Prostate gland (tissue), 2 donors: ENCODE data around the gene ASPHD1. TPM values are rescaled to one million over a fixed set of nuclear protein-coding genes. Genes with fewer than 3 reads are reported as not detected.

ENCODE experiments used
- DNase-seq: peaks from one replicate; pipeline ENCODE4 v3.0.0-alpha.2; 2019; ENCODE audit warnings: low spot score
- H3K27ac ChIP-seq, 2 donors: fragments of 200-600 bp; sonication (generic); 2 replicates each; pipeline ENCODE4 v1.5.1; 2017 to 2019
- H3K27me3 ChIP-seq: fragments of 200-600 bp; sonication (generic); replicated peaks from 2 replicates; pipeline ENCODE4 v1.5.1; 2019; ENCODE audit not compliant: insufficient read depth
- H3K36me3 ChIP-seq, 2 donors: fragments of 200-600 bp; sonication (generic); 1 replicate in 1 of 2; 2 replicates in 1 of 2; pipeline versions ENCODE4 v1.5.1 to v1.8.1; 2017 to 2019
- H3K4me1 ChIP-seq: fragments of 200-600 bp; sonication (generic); replicated peaks from 2 replicates; pipeline ENCODE4 v1.5.1; 2019
- H3K4me3 ChIP-seq, 2 donors: fragments of 200-600 bp; sonication (generic); 2 replicates each; pipeline ENCODE4 v1.5.1; 2017 to 2019
- H3K9me3 ChIP-seq: fragments of 200-600 bp; sonication (generic); 2 replicates; pipeline ENCODE4 v1.5.1; 2017
- POLR2A ChIP-seq: fragments of 450-650 bp; IDR thresholded peaks from one replicate; pipeline ENCODE4 v1.6.1; 2016; ENCODE audit warnings: antibody characterized with exemption, mild to moderate bottlenecking
- POLR2AphosphoS5 ChIP-seq: sonication (generic); formaldehyde crosslinking; IDR thresholded peaks from one replicate; pipeline ENCODE4 v1.6.1; 2017; ENCODE audit warnings: antibody characterized with exemption
- WGBS: methylation state at CpG from one replicate; pipeline ENCODE4 v1.1.5; 2018; 5-methylcytosine and 5-hydroxymethylcytosine counted together
- intact Hi-C: fragments of 100-400 bp; cut with DNase I; formaldehyde crosslinking; loops from one replicate; pipeline ENCODE4 v1.14.2; 2022
- total RNA-seq, 2 donors: library from RNA; depleted of rRNA; stranded (reverse); fragments of >200 nt; gene quantifications; one replicate each; pipeline ENCODE4 v1.1.0, GENCODE V29; 2016
- TF ChIP-seq, protein P1 (sequence below), 4 experiments: fragments of 200-600 bp in 2 of 4; fragments of 450-650 bp in 2 of 4; sonication (generic) in 2 of 4; IDR thresholded peaks; 1 replicate in 3 of 4; 2 replicates in 1 of 4; pipeline ENCODE4 v1.5.1; 2016 to 2019; ENCODE audit warnings: antibody characterized with exemption in 4 of 4, mild to moderate bottlenecking in 2 of 4, moderate library complexity in 2 of 4

ASPHD1 gene
- total RNA-seq, 2 donors from 2014 or later, result 1.2 to 5.1 TPM

DNA sequence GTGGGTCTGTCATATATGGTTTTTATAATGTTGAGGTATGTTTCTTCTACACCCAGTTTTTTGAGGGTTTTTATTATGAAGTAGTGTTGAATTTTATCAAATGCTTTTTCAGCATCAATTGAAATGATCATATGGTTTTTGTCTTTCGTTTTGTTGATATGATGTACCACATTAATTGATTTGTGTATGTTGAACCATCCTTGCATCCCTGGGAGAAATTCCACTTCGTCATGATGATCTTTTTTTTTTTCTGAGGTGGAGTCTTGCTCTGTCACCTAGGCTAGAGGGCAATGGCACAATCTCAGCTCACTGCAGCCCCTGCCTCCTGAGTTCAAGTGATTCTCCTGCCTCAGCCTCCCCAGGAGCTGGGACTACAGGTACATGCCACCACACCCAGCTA lies 47.6 kb downstream of the ASPHD1 start:
- H3K27me3 ChIP-seq, result no peaks in the 10 kb centered on the region
- H3K36me3 ChIP-seq, result no peaks in the 10 kb centered on the region
- TF ChIP-seq, protein P1, sequence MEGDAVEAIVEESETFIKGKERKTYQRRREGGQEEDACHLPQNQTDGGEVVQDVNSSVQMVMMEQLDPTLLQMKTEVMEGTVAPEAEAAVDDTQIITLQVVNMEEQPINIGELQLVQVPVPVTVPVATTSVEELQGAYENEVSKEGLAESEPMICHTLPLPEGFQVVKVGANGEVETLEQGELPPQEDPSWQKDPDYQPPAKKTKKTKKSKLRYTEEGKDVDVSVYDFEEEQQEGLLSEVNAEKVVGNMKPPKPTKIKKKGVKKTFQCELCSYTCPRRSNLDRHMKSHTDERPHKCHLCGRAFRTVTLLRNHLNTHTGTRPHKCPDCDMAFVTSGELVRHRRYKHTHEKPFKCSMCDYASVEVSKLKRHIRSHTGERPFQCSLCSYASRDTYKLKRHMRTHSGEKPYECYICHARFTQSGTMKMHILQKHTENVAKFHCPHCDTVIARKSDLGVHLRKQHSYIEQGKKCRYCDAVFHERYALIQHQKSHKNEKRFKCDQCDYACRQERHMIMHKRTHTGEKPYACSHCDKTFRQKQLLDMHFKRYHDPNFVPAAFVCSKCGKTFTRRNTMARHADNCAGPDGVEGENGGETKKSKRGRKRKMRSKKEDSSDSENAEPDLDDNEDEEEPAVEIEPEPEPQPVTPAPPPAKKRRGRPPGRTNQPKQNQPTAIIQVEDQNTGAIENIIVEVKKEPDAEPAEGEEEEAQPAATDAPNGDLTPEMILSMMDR (IDR thresholded peaks at IDR 0.05), result no peak
- TF ChIP-seq POLR2A (no peak), POLR2AphosphoS5 (no peak)
- 94% methylated on average over 2 of the region's 2 CpGs for WGBS
- no peaks in the 10 kb centered on the region for H3K4me1 ChIP-seq
- intact Hi-C loops, result no loop called here
- no peak for DNase-seq
- H3K4me3 ChIP-seq, result no peak overlapping the region
- no peaks in the 10 kb centered on the region for H3K9me3 ChIP-seq
- no peak overlapping the region for H3K27ac ChIP-seq

DNA sequence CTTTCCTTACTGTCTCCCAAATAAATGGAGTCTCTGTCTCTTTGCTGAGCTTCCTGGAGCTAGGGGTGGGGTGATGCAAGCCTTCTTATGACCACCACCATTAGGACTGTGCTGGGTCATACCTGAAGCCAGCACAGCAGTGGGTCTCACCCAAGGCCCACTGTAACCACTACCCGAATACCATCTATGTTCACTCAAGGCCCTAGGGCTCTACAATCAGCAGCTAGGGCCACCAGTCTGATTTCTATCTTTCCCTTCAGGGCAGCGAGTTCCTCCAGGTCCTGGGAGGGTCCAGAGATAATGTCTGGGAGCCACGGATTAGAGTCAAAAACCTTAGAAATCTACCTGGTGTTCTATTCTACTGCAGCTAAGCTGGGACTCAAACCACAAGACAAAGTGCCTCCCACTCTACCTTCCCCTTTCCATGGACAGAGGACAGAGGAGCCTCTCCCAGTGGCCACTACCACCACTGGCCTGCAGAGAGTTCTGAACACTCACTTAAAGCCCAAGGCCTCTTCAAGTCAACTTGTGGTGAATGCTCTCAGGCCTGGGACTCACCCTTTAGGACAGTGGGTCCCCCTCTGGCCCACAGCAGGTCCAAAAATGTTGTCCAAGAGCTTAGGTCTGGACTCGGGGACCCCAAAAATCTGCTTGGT lies 50.6 kb downstream of the ASPHD1 start:
- H3K9me3 ChIP-seq, result no peaks in the 10 kb centered on the region
- H3K27ac ChIP-seq, result no peak overlapping the region
- H3K27me3 ChIP-seq, result no peaks in the 10 kb centered on the region
- no peak overlapping the region for H3K4me3 ChIP-seq
- H3K4me1 ChIP-seq, result no peaks in the 10 kb centered on the region
- no peak for DNase-seq
- H3K36me3 ChIP-seq, result no peaks in the 10 kb centered on the region
- intact Hi-C loops, result no loop called here
- 90% methylated on average over 4 of the region's 4 CpGs for WGBS
- TF ChIP-seq POLR2A (no peak), POLR2AphosphoS5 (no peak)
- TF ChIP-seq, protein P1 (IDR thresholded peaks at IDR 0.05), result no peak

- Histone ChIP-seq H3K4me1 (no peaks in the 10 kb centered on the region), H3K27ac (no peak overlapping the region), H3K36me3 (no peaks in the 10 kb centered on the region), H3K9me3 (no peaks in the 10 kb centered on the region), H3K27me3 (no peaks in the 10 kb centered on the region), H3K4me3 (no peak overlapping the region)
- DNase-seq, result no peak
- intact Hi-C loops, result no loop called here
- TF ChIP-seq POLR2AphosphoS5 (no peak), POLR2A (no peak)
- TF ChIP-seq, protein P1 (IDR thresholded peaks at IDR 0.05), result no peak
- WGBS, result 88% methylated on average over 8 of the region's 8 CpGs
Observed at GRCh38 chr16:29951625-29952365, 51.5 kb downstream of the ASPHD1 start.

Other genes starting within 250 kb of the ASPHD1 start
- 1 to 10 TPM; 1.6 to 2.0 TPM for gene SPN, start 237.2 kb upstream of the ASPHD1 start, total RNA-seq
- gene QPRT, start 221.3 kb upstream of the ASPHD1 start, total RNA-seq, result 10 to 100 TPM in 1 of 2 donors, 1 to 10 TPM in 1; 8.3 to 11.1 TPM
- 1 to 10 TPM; 1.1 to 1.2 TPM for gene C16orf54, start 154.5 kb upstream of the ASPHD1 start, total RNA-seq
- gene ZG16, start 122.2 kb upstream of the ASPHD1 start, total RNA-seq, result not detected
- 10 to 100 TPM; 58.5 to 89.6 TPM for gene KIF22, start 109.7 kb upstream of the ASPHD1 start, total RNA-seq
- gene MAZ, start 94.0 kb upstream of the ASPHD1 start, total RNA-seq, result 100 to 1,000 TPM; 180 to 188 TPM
- 10 to 100 TPM in 1 of 2 donors, 1 to 10 TPM in 1; 6.6 to 19.2 TPM for gene PRRT2, start 88.3 kb upstream of the ASPHD1 start, total RNA-seq
- gene PAGR1, start 84.3 kb upstream of the ASPHD1 start, total RNA-seq, result 10 to 100 TPM; 64.3 to 64.4 TPM
- gene MVP, start 80.0 kb upstream of the ASPHD1 start, total RNA-seq, result 100 to 1,000 TPM in 1 of 2 donors, 10 to 100 TPM in 1; 59.3 to 247 TPM
- 100 to 1,000 TPM; 121 to 132 TPM for gene CDIPT, start 37.3 kb upstream of the ASPHD1 start, total RNA-seq
- gene SEZ6L2, start 938 bp upstream of the ASPHD1 start, total RNA-seq, result 10 to 100 TPM; 60.7 to 62.9 TPM
- gene KCTD13, start 25.7 kb downstream of the ASPHD1 start, total RNA-seq, result 100 to 1,000 TPM in 1 of 2 donors, 10 to 100 TPM in 1; 15.9 to 134 TPM
- gene TMEM219, start 61.6 kb downstream of the ASPHD1 start, total RNA-seq, result 100 to 1,000 TPM; 188 to 218 TPM
- gene TAOK2, start 73.4 kb downstream of the ASPHD1 start, total RNA-seq, result 10 to 100 TPM; 43.8 to 97.4 TPM
- 10 to 100 TPM; 10.8 to 22.4 TPM for gene HIRIP3, start 95.1 kb downstream of the ASPHD1 start, total RNA-seq
- gene INO80E, start 95.8 kb downstream of the ASPHD1 start, total RNA-seq, result 100 to 1,000 TPM in 1 of 2 donors, 10 to 100 TPM in 1; 51.8 to 113 TPM
- gene DOC2A, start 110.5 kb downstream of the ASPHD1 start, total RNA-seq, result 1 to 10 TPM; 3.0 to 6.4 TPM
- not detected for gene C16orf92, start 122.7 kb downstream of the ASPHD1 start, total RNA-seq
- 10 to 100 TPM in 1 of 2 donors, under 1 TPM in 1; 0.46 to 17.2 TPM for gene TLCD3B, start 130.8 kb downstream of the ASPHD1 start, total RNA-seq
- gene ALDOA, start 165.3 kb downstream of the ASPHD1 start, total RNA-seq, result 100 to 1,000 TPM; 884 to 943 TPM
- gene PPP4C, start 175.5 kb downstream of the ASPHD1 start, total RNA-seq, result 10 to 100 TPM; 67.8 to 85.4 TPM
- gene TBX6, start 191.4 kb downstream of the ASPHD1 start, total RNA-seq, result 1 to 10 TPM; 1.5 to 2.5 TPM
- 100 to 1,000 TPM; 150 to 164 TPM for gene YPEL3, start 195.7 kb downstream of the ASPHD1 start, total RNA-seq
- gene GDPD3, start 213.0 kb downstream of the ASPHD1 start, total RNA-seq, result 1 to 10 TPM in 1 of 2 donors, under 1 TPM in 1; 0.91 to 2.4 TPM
- gene MAPK3, start 222.7 kb downstream of the ASPHD1 start, total RNA-seq, result 10 to 100 TPM; 19.0 to 77.4 TPM